Loucy (cell line): ENCODE results near the gene RRP7A.
"Not testable (repeated sequence)": the region's sequence is repeated elsewhere in the genome, so short reads cannot be mapped to it uniquely, and the experiment has no call there.

Experiments used
- H2AFZ ChIP-seq: fragments of 200-600 bp; sonication (generic); 2 replicates; pipeline ENCODE4 v1.6.0; 2016; ENCODE audit warnings: antibody characterized with exemption, mild to moderate bottlenecking, low read length, moderate library complexity
- H3F3A ChIP-seq: fragments of 200-600 bp; 2 replicates; pipeline ENCODE4 v1.6.0; 2016; ENCODE audit warnings: antibody characterized with exemption, low read depth, mild to moderate bottlenecking
- H3K27me3 ChIP-seq: fragments of 200-600 bp; sonication (generic); 2 replicates; pipeline ENCODE4 v1.6.1; 2014; ENCODE audit warnings: low read length, mild to moderate bottlenecking; ENCODE audit not compliant: insufficient read depth, poor library complexity, severe bottlenecking
- H3K36me3 ChIP-seq: fragments of 200-600 bp; sonication (generic); 2 replicates; pipeline ENCODE4 v1.6.1; 2016; ENCODE audit warnings: low read length; ENCODE audit not compliant: insufficient read depth
- H3K4me1 ChIP-seq: fragments of 200-600 bp; sonication (generic); 2 replicates; pipeline ENCODE4 v1.5.1; 2014; ENCODE audit warnings: low read length, mild to moderate bottlenecking; ENCODE audit not compliant: insufficient read depth, poor library complexity, severe bottlenecking
- H3K4me2 ChIP-seq: fragments of 200-600 bp; sonication (generic); 2 replicates; pipeline ENCODE4 v1.6.0; 2014; ENCODE audit warnings: antibody characterized with exemption, low read length, low read depth, mild to moderate bottlenecking; ENCODE audit not compliant: poor library complexity, severe bottlenecking
- H3K4me3 ChIP-seq: fragments of 200-600 bp; sonication (generic); 2 replicates; pipeline ENCODE4 v1.5.1; 2014; ENCODE audit warnings: low read length, mild to moderate bottlenecking, mixed read lengths; ENCODE audit not compliant: poor library complexity, severe bottlenecking
- H3K79me2 ChIP-seq: fragments of 200-600 bp; sonication (generic); 2 replicates; pipeline ENCODE4 v1.6.1; 2014; ENCODE audit warnings: low read length; ENCODE audit not compliant: insufficient read depth
- H3K9ac ChIP-seq: fragments of 200-600 bp; sonication (generic); 2 replicates; pipeline ENCODE4 v1.6.0; 2014; ENCODE audit warnings: mild to moderate bottlenecking, low read depth, low read length, moderate library complexity; ENCODE audit not compliant: poor library complexity, severe bottlenecking
- H3K9me2 ChIP-seq: fragments of 200-600 bp; sonication (generic); replicated peaks from 2 replicates; pipeline ENCODE4 v1.6.1; 2016; ENCODE audit warnings: low read depth, low read length, mixed read lengths
- H3K9me3 ChIP-seq: fragments of 200-600 bp; sonication (generic); 2 replicates; pipeline ENCODE4 v1.6.1; 2014; ENCODE audit warnings: mild to moderate bottlenecking, antibody characterized with exemption, low read length, low read depth; ENCODE audit not compliant: insufficient read depth
- H4K20me1 ChIP-seq: fragments of 200-600 bp; sonication (generic); 2 replicates; pipeline ENCODE4 v1.6.0; 2014; ENCODE audit warnings: antibody characterized with exemption, low read length, mild to moderate bottlenecking; ENCODE audit not compliant: insufficient read depth, poor library complexity, severe bottlenecking
- CTCF ChIP-seq: fragments of 200-600 bp; sonication (generic); conservative IDR thresholded peaks from 2 replicates; pipeline ENCODE4 v1.5.1; 2014; ENCODE audit warnings: mild to moderate bottlenecking, antibody characterized with exemption, low read length
- EZH2phosphoT487 ChIP-seq: fragments of 200-600 bp; IDR thresholded peaks from 2 replicates; pipeline ENCODE4 v1.6.1; 2018; ENCODE audit warnings: antibody characterized with exemption, mild to moderate bottlenecking, moderate library complexity, borderline replicate concordance

Gene RRP7A

GRCh38 chr22:42500836-42501179 is 18.8 kb downstream of the RRP7A start:
- no peaks in the 10 kb centered on the region for H3K9me3 ChIP-seq
- H3K9me2 ChIP-seq = no peaks in the 10 kb centered on the region
- no peak overlapping the region for H3K4me2 ChIP-seq
- no peaks in the 10 kb centered on the region for H3K79me2 ChIP-seq
- H4K20me1 ChIP-seq = no peaks in the 10 kb centered on the region
- no peaks in the 10 kb centered on the region for H3F3A ChIP-seq
- H3K27me3 ChIP-seq = no peaks in the 10 kb centered on the region
- no peaks in the 10 kb centered on the region for H3K36me3 ChIP-seq
- no peak overlapping the region for H2AFZ ChIP-seq
- TF ChIP-seq EZH2phosphoT487 (no peak), CTCF (no peak)
- no peaks in the 10 kb centered on the region for H3K4me1 ChIP-seq
- H3K9ac ChIP-seq = no peak overlapping the region
- no peak overlapping the region for H3K4me3 ChIP-seq

- Histone ChIP-seq H3K4me2 (no peak overlapping the region), H3K79me2 (no peaks in the 10 kb centered on the region), H3F3A (no peaks in the 10 kb centered on the region), H3K9me3 (no peaks in the 10 kb centered on the region), H3K4me1 (no peaks in the 10 kb centered on the region), H3K36me3 (no peaks in the 10 kb centered on the region), H3K4me3 (no peak overlapping the region), H3K9me2 (no peaks in the 10 kb centered on the region), H4K20me1 (no peaks in the 10 kb centered on the region), H3K9ac (no peak overlapping the region), H2AFZ (no peak overlapping the region), H3K27me3 (no peaks in the 10 kb centered on the region)
- TF ChIP-seq EZH2phosphoT487 (no peak), CTCF (no peak)
Measured at GRCh38 chr22:42500161-42500835, 19.3 kb downstream of the RRP7A start.

GRCh38 chr22:42499773-42500160 is 19.8 kb downstream of the RRP7A start:
- not testable (repeated sequence) for H3F3A ChIP-seq, H3K4me1 ChIP-seq, H3K9me2 ChIP-seq, H3K27me3 ChIP-seq, H3K9ac ChIP-seq, H2AFZ ChIP-seq, H3K4me2 ChIP-seq, H3K9me3 ChIP-seq, H3K79me2 ChIP-seq, H4K20me1 ChIP-seq, H3K36me3 ChIP-seq, H3K4me3 ChIP-seq

- not testable (repeated sequence) for H3F3A ChIP-seq, H2AFZ ChIP-seq, H3K9ac ChIP-seq, H3K4me3 ChIP-seq, H3K4me2 ChIP-seq, H4K20me1 ChIP-seq, H3K36me3 ChIP-seq, H3K27me3 ChIP-seq, H3K79me2 ChIP-seq, H3K9me3 ChIP-seq, H3K4me1 ChIP-seq, H3K9me2 ChIP-seq
Measured at GRCh38 chr22:42495533-42496141, 24.0 kb downstream of the RRP7A start.
